T-helper 22 cell (primary cell): Measurements from ENCODE around the gene ANO1.

Experiments
- DNase-seq: peaks from one replicate; pipeline ENCODE4 v3.0.0-alpha.2; 2020; ENCODE audit warnings: low read depth

ANO1 gene

DNA sequence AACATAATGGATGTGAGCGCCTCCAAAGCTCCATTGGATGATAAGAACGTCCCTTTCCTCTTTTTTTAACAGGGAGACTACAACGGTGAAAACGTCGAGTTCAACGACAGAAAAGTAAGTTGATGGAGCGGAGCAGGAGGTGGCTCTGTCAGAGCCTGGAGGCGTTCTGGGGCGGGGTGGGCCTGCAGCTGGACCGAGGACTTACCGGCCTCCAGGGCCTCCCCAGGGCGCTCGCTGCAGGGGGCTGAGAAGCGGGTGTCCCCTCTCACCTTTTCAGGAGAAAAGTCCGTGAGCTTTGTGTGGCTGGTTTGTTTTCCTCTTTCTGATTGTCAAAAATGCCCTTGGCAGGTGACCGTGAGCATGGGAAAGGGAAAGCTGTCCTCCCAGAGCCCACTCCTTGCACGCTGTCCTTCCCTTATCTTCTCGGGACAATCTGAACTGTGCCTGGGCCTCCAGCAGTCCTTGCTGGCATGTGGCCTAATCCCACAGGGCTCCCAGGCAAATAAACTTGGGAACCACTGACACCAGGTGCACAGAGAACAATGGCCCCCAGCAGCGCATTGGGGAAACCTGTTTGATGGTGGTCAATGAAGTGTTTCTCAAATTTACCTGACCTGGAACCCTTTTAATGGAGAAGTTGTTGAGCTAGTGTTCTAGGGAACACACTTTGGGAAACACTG is 38.4 kb downstream of the ANO1 start:
- no peak for DNase-seq

GRCh38 chr11:70117567-70118145 is 39.5 kb downstream of the ANO1 start:
- no peak for DNase-seq

DNA sequence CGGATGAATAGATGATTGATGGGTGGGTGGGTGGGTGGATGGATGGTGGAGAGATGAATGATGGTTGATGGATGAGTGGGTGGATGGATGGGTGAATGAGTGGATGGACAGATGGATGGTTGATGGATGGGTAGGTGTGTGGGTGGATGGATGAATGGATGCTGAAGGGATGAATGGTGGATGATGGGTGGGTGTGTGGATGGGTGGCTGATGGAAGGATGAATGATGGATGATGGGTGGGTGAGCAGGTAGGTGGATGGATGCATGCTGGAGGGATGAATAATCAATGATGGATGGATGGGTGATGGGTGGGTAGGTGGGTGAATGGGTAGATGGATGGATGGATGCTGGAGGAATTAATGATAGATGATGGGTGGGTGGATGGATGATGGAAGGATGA is 40.5 kb downstream of the ANO1 start:
- DNase-seq, result no peak

DNA sequence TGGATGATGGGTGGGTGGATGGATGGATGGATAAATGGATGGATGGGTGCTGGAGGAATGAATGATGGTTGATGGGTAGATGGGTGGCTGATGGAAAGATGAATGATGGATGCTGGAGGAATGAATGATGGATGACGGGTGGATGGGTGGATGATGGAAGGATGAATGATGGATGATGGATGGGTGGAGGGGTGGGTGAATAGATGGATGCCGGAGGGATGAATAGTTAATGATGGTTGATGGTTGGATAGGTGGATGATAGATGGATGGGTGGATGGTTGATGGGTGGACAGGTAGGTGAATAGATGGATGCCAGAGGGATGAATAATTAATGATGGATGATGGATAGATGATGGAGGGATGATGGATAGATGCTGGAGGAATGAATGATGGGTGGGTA is 41.4 kb downstream of the ANO1 start:
- DNase-seq, result no peak

DNA sequence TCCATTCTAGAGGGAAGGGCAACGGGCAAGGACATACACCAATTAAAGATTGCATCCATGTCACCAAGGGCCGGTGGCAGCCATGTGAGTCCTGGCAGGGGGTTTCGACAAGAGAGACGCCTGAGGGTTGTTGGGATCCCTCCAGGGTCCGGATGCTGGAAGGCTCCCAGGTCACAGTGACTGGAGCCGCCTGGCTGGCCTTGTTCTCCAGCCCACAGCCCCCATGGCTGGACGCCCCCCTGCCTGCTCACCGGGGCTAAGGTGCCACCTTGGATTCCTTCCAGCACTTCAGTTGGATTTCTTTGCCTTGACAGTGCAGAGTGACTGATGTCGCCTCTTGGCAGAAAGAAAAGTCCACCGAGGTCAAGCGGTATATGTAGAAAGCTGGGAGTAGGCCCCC is 42.6 kb downstream of the ANO1 start:
- no peak for DNase-seq

- no peak for DNase-seq
Observed at GRCh38 chr11:70122490-70123198, 44.5 kb downstream of the ANO1 start.

- DNase-seq, result no peak
Observed at GRCh38 chr11:70123711-70124110, 45.6 kb downstream of the ANO1 start.

GRCh38 chr11:70124321-70125000 is 46.3 kb downstream of the ANO1 start:
- DNase-seq, result no peak

DNA sequence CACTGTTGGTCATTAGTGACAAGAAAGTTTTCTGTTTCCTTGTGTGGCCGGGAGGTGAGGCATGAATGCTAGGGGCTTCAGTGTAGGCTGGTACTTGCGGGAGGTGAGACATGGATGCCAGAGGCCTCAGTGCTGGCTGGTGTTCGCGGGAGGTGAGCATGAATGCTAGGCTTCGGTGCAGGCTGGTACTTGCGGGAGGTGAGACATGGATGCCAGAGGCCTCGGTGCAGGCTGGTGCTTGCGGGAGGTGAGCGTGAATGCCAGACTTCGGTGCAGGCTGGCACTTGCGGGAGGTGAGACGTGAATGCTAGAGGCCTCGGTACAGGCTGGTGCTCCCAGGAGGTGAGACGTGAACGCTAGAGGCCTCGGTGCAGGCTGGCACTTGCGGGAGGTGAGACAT is 48.4 kb downstream of the ANO1 start:
- DNase-seq, result no peak

DNA sequence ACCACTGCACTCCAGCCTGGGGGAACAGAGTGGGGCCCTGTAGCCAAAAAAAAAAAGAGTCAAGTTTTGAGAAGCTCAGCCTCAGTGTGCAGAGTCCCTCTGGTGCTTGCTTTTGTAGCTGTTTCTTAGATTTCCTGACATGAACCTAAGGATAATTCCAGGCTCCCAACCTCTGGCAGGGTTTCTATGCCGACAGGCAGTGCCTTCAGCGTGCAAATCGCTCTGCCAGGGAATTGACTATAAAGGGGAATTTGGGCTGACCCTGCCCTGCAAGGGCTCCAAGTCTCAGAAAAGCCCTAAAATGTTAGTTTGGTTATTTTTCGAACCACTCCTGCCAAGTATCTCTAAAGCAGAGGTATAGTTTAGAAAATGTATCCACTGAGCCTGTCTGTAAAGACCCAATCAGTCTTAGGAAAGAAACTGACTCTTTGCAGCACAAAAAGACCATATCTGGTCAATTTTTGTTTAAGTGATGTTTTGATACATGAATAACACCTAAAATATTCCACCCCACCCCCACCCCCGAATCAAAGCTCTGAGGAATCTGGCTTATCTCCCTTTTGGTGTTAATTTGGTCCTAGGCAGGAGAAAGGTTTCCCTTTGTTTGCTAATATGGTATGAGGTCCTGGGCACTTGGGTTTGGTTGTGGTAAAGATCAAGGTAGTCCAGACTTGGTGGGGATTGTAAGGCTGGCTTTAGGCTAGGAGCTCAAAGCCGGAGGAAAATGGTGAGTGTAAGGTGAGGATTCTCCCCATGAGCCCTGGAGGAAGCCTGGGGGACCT is 49.7 kb downstream of the ANO1 start:
- DNase-seq, result no peak

DNA sequence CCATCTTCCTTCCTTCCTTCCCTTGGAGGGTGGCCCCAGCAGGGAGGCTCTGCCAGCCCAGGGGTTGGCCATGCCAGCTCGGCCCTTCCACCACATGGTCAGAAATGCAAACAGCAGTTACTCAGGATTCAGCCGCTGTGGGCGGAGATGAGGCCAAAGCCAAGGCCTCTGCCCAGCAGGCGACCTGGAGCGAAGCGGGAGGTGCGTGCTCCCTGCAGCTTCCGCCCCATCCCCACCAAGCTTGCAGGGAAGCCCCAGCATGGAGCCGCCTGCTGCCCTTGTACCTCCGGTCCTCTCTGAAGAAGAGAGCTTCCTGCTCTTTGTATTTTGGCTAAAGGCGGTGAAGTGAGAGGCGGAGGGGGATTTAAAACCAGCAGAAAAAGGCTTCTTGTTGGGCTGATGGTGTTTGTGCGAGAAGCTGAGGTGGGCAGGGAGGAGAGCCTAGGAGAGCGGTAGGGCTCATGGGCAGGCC is 50.4 kb downstream of the ANO1 start:
- no peak for DNase-seq

DNA sequence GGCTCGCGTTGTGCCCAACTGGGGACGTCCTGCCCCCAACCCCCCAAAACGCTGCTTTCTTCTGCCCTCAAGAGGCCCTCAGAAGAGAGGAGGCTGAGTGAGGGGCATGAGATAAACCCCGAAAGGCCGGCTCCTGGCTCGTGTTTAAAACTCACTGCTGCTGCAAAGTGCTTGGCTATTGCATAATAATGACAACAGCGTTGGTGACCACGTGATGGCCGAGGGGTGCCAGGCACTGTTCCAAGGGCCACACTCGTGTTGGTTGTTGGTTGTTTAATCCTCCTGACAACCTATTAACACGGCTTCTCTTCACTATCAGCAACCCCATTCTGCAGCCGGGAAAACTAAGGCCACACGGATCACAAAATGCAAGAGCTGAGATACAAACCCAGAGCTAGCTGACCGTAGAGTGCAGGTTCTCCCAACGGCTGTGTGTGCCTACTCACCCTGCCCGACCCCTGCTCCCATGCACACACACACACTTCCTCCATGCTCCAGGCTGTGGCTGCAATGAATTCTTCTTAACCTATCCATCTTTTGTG is 51.0 kb downstream of the ANO1 start:
- DNase-seq, result no peak

DNA sequence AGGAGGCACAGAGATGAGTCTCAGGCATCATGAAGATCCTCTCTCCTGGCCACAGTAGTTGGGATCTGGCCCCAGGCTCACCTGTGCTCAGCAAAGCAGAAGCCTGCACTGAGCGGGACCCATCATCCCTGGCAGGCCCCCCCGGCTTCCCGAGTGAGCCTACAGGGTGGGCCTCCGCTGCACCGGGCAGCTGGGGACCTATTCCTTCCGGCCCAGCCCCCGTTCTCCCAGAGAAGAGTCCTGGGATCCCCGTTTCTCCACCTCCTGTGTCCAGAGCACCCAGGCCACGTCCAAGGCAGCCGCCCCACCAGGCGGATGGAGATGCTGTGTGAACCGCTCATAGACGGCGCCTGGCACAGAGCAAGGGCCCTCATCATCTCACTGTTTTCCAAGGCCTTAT is 52.5 kb downstream of the ANO1 start:
- no peak for DNase-seq

DNA sequence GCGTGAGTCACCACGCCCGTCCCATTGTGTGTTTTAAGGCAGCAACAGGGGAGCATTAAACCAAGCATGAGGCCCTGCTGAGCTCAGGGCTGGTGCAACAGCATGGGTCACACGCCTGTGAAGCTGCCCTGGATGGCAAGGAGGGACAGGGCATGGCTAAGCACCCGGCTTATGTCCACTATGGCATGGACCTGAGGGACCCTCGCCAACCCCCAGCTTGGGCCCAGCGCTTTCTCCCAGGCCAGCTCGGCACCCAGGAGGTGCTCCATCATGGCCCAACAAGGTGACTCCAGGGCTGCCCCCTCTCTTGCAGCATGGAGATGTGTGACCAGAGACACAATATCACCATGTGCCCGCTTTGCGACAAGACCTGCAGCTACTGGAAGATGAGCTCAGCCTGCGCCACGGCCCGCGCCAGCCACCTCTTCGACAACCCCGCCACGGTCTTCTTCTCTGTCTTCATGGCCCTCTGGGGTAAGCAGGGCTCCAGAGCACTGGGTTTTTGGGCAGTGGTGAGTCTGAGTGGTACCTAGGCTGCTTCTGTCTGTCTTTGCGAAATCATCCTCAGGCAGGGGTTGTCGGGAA is 53.6 kb downstream of the ANO1 start:
- no peak for DNase-seq

- DNase-seq, result no peak
Observed at GRCh38 chr11:70132641-70133040, 54.5 kb downstream of the ANO1 start.

DNA sequence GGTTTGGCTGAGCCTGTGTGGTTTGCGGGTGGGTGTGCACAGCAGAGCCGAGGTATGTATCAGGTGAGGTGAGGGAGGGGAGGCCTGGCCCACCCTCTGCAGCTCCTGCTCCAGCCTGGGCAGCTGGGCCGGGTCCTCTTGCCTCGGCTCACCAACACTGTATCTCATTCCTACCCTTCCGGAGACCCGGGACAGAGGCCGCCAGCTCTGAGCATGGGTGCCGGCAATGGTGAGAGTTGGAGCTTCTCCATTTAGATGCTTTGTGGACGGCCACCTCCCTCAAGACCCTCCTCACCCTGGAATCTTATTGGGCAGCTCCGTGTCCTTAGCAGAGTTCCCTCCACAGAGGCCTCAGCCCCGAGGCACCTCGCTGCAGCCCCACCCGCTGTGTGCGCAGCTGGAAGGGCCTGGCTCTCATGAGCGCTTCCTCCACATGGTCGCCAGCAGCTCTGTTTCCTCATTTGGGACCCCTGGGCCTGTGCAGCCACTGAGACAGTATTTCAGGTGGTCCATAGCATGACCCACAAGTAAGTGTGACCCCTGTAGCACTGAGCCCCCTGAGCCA is 55.7 kb downstream of the ANO1 start:
- no peak for DNase-seq

DNA sequence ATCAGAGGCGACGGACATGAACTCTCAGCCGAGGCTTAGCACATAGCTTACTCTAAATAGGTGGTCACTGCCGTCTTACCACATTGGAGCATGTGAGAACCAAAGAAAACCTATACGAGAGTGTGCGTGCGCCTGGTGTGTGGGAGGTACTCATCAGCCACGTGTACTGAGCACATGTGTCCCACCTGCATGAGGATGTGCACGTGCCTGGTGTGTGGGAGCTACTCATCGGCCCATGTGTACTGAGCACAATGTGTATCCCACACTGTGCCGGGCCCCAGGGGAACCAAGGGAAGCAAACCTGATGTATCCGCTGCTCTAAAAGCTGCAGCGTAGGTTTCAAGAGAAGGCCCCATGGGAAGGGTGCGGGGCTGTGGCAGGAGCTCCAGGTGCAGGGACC is 56.4 kb downstream of the ANO1 start:
- no peak for DNase-seq

DNA sequence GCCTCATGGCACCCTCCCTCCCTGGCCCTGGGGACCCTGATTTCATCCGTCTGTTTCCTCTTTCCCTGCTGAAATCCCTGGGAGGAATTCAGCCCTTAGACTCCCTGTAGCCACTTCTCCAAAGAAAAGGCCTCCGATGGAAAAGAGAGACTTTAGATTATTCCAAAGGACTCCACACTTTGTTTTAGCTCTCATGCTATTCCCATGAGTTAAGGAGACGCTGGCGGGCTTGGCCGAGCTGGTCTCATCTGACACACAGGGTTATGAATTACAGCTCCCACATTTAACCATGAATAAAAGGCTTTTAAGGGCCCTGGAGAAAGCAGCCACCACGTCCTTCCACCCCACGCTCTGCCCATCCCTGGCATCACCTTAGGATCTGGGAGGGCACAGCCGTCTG is 57.0 kb downstream of the ANO1 start:
- no peak for DNase-seq

DNA sequence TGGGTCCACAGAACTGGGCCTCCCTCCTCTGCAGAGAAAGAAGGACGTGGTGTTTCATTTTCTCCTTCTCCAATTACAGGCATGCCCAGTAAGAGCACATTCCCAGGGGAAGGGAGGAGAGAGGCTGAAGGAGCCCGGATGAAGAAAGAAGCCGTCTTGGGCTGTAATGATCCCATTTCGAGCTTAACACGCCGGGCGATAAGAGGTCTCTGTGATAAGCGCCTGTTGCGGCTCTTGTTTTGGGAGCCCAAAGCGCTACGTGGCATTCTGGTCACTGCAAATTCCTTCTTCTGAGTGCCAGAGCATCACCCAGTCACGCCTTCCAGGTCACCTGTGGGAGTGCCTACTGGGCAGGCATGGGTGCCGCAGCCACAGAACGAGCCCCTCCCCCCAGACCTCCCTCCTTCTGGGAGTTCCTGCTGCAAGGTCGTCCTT is 57.5 kb downstream of the ANO1 start:
- DNase-seq, result no peak

GRCh38 chr11:70137383-70137782 is 59.3 kb downstream of the ANO1 start:
- no peak for DNase-seq

- DNase-seq, result no peak
Observed at GRCh38 chr11:70138403-70138802, 60.3 kb downstream of the ANO1 start.
